SK-N-SH (cell line): ENCODE results near the gene CDKAL1.

Experiments used
- CTCF ChIP-seq: fragments of 200-600 bp; sonication (generic); IDR thresholded peaks from 2 replicates; pipeline ENCODE4 v1.6.1; 2017; ENCODE audit warnings: antibody characterized with exemption, mild to moderate bottlenecking, moderate library complexity
- EP300 ChIP-seq, 2 experiments: IDR thresholded peaks; 2 replicates each; pipeline versions ENCODE4 v1.4.0 to v1.6.1; 2012; ENCODE audit warnings: borderline replicate concordance in 1 of 2, low read depth in 1 of 2, low read length in 1 of 2
- EZH2phosphoT487 ChIP-seq: fragments of 200-600 bp; sonication (generic); IDR thresholded peaks from 2 replicates; pipeline ENCODE4 v1.6.1; 2017; ENCODE audit warnings: low read depth, mixed run types, mild to moderate bottlenecking, antibody characterized with exemption, moderate library complexity, borderline replicate concordance
- MAX ChIP-seq: IDR thresholded peaks from 2 replicates; pipeline ENCODE4 v1.4.0; 2012; ENCODE audit warnings: low read depth
- NRF1 ChIP-seq: IDR thresholded peaks from 2 replicates; pipeline ENCODE4 v1.6.1; 2012; ENCODE audit warnings: low read depth, mild to moderate bottlenecking, low read length
- POLR2AphosphoS5 ChIP-seq: IDR thresholded peaks from 2 replicates; pipeline ENCODE4 v1.6.1; 2012; ENCODE audit warnings: low read depth, low read length
- RAD21 ChIP-seq: IDR thresholded peaks from 2 replicates; pipeline ENCODE4 v1.6.1; 2012; ENCODE audit warnings: mild to moderate bottlenecking, low read length
- RXRA ChIP-seq: IDR thresholded peaks from 2 replicates; pipeline ENCODE4 v1.4.0; 2012; ENCODE audit warnings: low read depth, mild to moderate bottlenecking, borderline replicate concordance
- SMC3 ChIP-seq: IDR thresholded peaks from 2 replicates; pipeline ENCODE4 v1.6.1; 2012; ENCODE audit warnings: low read depth, low read length, improper control_type of control experiment
- TAF1 ChIP-seq: IDR thresholded peaks from 2 replicates; pipeline ENCODE4 v1.6.1; 2012; ENCODE audit warnings: low read depth, mild to moderate bottlenecking, low read length, moderate library complexity, borderline replicate concordance

- TF ChIP-seq EP300 (IDR thresholded peaks at IDR 0.05; ENCODE audit: borderline replicate concordance in 1 of 2, low read depth in 1 of 2, low read length in 1 of 2) (no peak), RXRA (no peak), CTCF (no peak), SMC3 (no peak), TAF1 (no peak), EZH2phosphoT487 (no peak), RAD21 (no peak), MAX (no peak), NRF1 (no peak), POLR2AphosphoS5 (no peak)
Observed at GRCh38 chr6:20640181-20640580, 105.9 kb downstream of the CDKAL1 start.
